Rectal smooth muscle tissue (tissue), 1 donor: ENCODE results near the gene SPATA46.

Experiments
- H3K27ac ChIP-seq: one replicate; pipeline ENCODE4 v1.7.0; 2013; ENCODE audit warnings: low read depth, low read length, inconsistent platforms
- H3K27me3 ChIP-seq: one replicate; pipeline ENCODE4 v1.7.0; 2013; ENCODE audit warnings: low read length; ENCODE audit not compliant: control insufficient read depth, insufficient read depth
- H3K36me3 ChIP-seq: one replicate; pipeline ENCODE4 v1.7.0; 2013; ENCODE audit warnings: low read length; ENCODE audit not compliant: control insufficient read depth, insufficient read depth
- H3K4me1 ChIP-seq: one replicate; pipeline ENCODE4 v1.7.0; 2013; ENCODE audit warnings: low read length; ENCODE audit not compliant: control insufficient read depth, insufficient read depth
- H3K4me3 ChIP-seq: one replicate; pipeline ENCODE4 v1.7.0; 2013; ENCODE audit warnings: low read length
- H3K9ac ChIP-seq: one replicate; pipeline ENCODE4 v1.7.0; 2013; ENCODE audit warnings: low read length

Gene SPATA46

DNA sequence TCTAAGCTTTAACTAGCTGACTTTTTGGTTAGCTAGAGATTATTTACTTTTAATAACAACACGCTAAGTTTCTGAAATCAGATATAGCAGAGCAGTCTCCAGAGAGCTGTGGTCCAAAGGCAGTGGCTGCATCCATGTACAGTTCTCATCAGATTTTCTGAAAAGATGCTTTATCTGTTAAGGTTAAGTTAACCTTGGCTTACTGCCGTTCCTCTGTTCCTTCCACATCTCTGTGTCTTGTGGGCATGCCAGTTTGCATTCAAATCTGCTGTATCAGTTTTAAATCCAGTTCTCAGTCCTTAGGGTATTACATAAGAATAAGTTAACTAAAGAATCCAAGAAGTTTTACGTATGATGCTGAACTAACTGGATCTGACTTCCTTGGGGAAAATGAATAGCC, 46.8 kb downstream of the SPATA46 start:
- H3K27ac ChIP-seq = no peak overlapping the region
- no peaks in the 10 kb centered on the region for H3K27me3 ChIP-seq
- no peaks in the 10 kb centered on the region for H3K36me3 ChIP-seq
- no peak overlapping the region for H3K9ac ChIP-seq
- H3K4me1 ChIP-seq = no peaks in the 10 kb centered on the region
- no peak overlapping the region for H3K4me3 ChIP-seq

DNA sequence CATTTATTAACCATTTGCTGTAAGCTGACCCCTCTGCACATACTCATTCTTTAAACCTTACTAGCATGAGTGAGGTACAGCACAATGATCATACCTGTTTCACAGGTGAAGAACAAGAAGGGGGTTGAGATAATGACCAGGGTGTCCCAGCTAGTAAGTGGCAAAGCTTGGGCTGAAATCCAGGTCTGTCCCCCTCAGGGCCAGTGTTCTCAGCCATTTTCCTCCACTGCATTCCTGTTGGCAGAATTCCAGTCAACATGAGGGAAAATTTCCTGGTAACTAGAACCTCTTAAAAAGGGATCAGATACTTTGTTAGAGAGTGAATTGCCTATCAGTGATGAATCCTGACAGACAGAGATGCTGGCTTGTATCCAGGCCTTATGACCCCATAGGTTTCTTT, 48.1 kb downstream of the SPATA46 start:
- no peaks in the 10 kb centered on the region for H3K27me3 ChIP-seq
- no peaks in the 10 kb centered on the region for H3K4me1 ChIP-seq
- no peak overlapping the region for H3K9ac ChIP-seq
- no peak overlapping the region for H3K27ac ChIP-seq
- no peaks in the 10 kb centered on the region for H3K36me3 ChIP-seq
- H3K4me3 ChIP-seq = no peak overlapping the region

DNA sequence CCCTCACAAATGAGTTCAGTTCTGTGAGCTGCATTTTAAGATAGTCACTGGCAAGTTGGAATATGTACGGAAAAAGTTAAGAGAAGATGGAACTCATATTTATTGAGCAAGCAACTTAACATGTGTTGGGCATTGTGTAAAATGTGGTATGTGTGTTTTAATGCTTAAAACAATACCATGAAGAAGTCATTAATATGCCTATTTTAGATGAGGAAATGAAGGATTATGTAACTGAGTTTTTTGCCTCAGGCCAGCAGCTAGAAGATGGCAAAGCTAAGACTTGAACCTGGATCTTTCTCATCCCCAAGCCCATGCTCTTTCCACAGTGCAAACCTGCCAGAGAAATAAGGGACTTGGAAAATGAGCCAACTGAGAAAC, 48.9 kb downstream of the SPATA46 start:
- no peaks in the 10 kb centered on the region for H3K4me1 ChIP-seq
- H3K4me3 ChIP-seq = no peak overlapping the region
- no peak overlapping the region for H3K27ac ChIP-seq
- no peaks in the 10 kb centered on the region for H3K27me3 ChIP-seq
- H3K36me3 ChIP-seq = no peaks in the 10 kb centered on the region
- no peak overlapping the region for H3K9ac ChIP-seq

DNA sequence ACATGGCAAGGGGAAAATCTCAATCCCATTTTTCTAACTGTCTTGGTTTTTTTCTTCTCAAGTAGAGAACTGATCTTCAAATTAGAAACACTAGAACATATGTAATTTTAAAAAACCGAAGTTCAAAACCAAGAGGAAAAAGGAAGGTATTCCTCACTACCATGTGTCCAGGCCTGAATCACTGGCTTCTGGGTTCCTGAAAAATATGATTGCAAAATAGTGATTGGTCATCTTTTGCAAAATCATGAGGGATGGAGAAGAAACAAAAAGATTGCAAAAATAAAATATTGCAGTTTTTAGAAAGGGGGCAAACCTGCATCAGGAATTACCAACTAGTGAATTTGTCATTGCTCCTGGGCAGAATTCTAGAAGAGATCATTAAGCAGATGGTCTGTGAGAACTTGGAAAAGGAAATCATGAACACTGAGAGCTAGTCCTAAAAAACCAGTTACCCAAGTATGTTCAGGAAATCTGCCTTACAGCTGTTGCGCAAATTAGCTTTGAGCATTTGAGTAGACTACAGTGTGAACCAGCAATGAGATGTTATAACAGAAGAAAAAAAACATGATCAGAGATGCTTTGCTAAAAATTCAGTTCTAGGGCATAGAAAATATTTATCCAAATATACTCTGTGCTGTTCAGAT, 49.4 kb downstream of the SPATA46 start:
- Histone ChIP-seq H3K36me3 (no peaks in the 10 kb centered on the region), H3K27me3 (no peaks in the 10 kb centered on the region), H3K4me3 (no peak overlapping the region), H3K4me1 (no peaks in the 10 kb centered on the region), H3K9ac (no peak overlapping the region), H3K27ac (no peak overlapping the region)

DNA sequence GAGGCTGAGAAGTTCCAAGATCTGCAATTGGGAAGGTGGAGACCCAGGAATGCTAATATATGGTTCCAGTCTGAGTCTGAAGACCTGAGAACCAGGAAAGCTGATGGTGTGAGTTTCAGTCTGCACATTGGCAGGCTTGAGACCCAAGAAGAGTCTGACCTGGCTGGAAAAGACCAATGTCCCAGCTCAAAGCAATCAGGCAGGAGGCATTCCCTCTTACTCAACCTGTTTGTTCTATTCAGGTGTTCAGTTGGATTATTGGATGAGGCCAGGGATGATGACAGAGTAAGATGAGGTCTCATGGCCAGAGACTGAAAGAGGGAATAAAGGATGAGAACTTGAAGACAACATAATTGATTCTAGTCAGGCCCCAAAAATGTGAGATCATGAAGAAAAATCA, 50.1 kb downstream of the SPATA46 start:
- Histone ChIP-seq H3K4me3 (no peak overlapping the region), H3K9ac (no peak overlapping the region)

DNA sequence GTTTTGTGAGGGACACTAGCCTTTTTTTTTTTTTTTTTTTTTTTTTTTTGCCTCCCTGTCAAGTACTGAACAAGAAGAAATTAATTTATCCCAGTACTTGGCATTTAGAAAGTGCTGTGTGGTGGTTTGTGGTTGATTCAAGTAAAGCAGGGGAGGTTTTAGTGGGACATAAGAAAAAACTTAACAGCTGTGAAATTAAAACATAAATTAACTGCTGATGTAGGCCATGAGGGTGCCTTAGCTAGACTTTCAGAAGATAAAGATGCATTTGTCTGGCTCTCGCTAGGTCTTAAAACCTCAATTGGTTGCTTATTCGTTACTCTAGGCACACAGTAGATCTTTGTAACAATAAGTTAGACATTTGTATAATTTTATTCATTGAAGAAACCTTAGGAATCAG, 52.3 kb downstream of the SPATA46 start:
- no peak overlapping the region for H3K27ac ChIP-seq
- H3K9ac ChIP-seq = no peak overlapping the region
- no peaks in the 10 kb centered on the region for H3K4me1 ChIP-seq
- no peaks in the 10 kb centered on the region for H3K36me3 ChIP-seq
- H3K4me3 ChIP-seq = no peak overlapping the region
- H3K27me3 ChIP-seq = no peaks in the 10 kb centered on the region

More for the DNA sequence above, 50.1 kb downstream of the SPATA46 start:
- H3K27ac ChIP-seq = no peak overlapping the region
- no peaks in the 10 kb centered on the region for H3K36me3 ChIP-seq
- H3K27me3 ChIP-seq = no peaks in the 10 kb centered on the region
- no peaks in the 10 kb centered on the region for H3K4me1 ChIP-seq
